ENCODE measurements around the gene SLC25A18. TPM values are rescaled to one million over a fixed set of nuclear protein-coding genes. Genes with fewer than 3 reads are reported as not detected.
"Not testable (repeated sequence)": the region's sequence is repeated elsewhere in the genome, so short reads cannot be mapped to it uniquely, and the experiment has no call there.

Gene SLC25A18
- total and polyA plus RNA-seq, 4 donors: 18.8 to 84.7 (median 69.8) TPM

GRCh38 chr22:17559188-17559587, 4.1 kb upstream of the SLC25A18 start:
- no peak overlapping the region for H3K9ac ChIP-seq (ENCODE audit: low read depth in 1 of 2, low read length in 2 of 2)
- 95% methylated on average over 10 of the region's 10 CpGs for WGBS
- peaks cover 4 to 22% (median 16%) of the 10 kb centered on the region in 4 donors for H3K4me1 ChIP-seq (ENCODE audit: control insufficient read depth in 4 of 4, insufficient read depth in 4 of 4, low read length in 3 of 4)
- no peaks in the 10 kb centered on the region for H3K27me3 ChIP-seq (ENCODE audit: control insufficient read depth in 4 of 4, insufficient read depth in 4 of 4, low read length in 3 of 4)
- no peak overlapping the region for H3K27ac ChIP-seq (ENCODE audit: low read depth in 1 of 2, low read length in 2 of 2)
- no peaks in the 10 kb centered on the region for H3K9me3 ChIP-seq (ENCODE audit: control insufficient read depth in 4 of 4, low read length in 3 of 4)
- no peak for TF ChIP-seq FOXA2 (IDR thresholded peaks at IDR 0.05)
- TF ChIP-seq GABPA (IDR thresholded peaks at IDR 0.05 in 1 of 2, conservative IDR thresholded peaks at IDR 0.05 in 1 of 2): no peak
- TF ChIP-seq ZBTB33 (IDR thresholded peaks at IDR 0.05): no peak
- TF ChIP-seq FOXA1 (IDR thresholded peaks at IDR 0.05): no peak
- TF ChIP-seq EGR1 (IDR thresholded peaks at IDR 0.05; ENCODE audit: low read depth in 2 of 2): no peak
- TF ChIP-seq HNF4A (conservative IDR thresholded peaks at IDR 0.05): no peak
- TF ChIP-seq REST (IDR thresholded peaks at IDR 0.05): no peak
- TF ChIP-seq MAX (IDR thresholded peaks at IDR 0.05): no peak
- TF ChIP-seq RXRA (IDR thresholded peaks at IDR 0.05): no peak
- no peak for TF ChIP-seq SP1 (IDR thresholded peaks at IDR 0.05)
- TF ChIP-seq TAF1 (conservative IDR thresholded peaks at IDR 0.05): no peak
- H3K36me3 ChIP-seq (ENCODE audit: control insufficient read depth in 4 of 4, insufficient read depth in 3 of 4, low read depth in 1 of 4, low read length in 3 of 4): peaks cover 0 to 10% (median 2%) of the 10 kb centered on the region in 4 donors
- H3K4me3 ChIP-seq (ENCODE audit: low read depth in 1 of 3, low read length in 3 of 3): no peak overlapping the region
- DNase-seq (ENCODE audit: low spot score): no peak

- Histone ChIP-seq H3K4me1 (ENCODE audit: control insufficient read depth in 4 of 4, insufficient read depth in 4 of 4, low read length in 3 of 4) (peaks cover 7 to 28% (median 21%) of the 10 kb centered on the region in 4 donors), H3K4me3 (ENCODE audit: low read depth in 1 of 3, low read length in 3 of 3) (no peak overlapping the region), H3K9me3 (ENCODE audit: control insufficient read depth in 4 of 4, low read length in 3 of 4) (no peaks in the 10 kb centered on the region), H3K36me3 (ENCODE audit: control insufficient read depth in 4 of 4, insufficient read depth in 3 of 4, low read depth in 1 of 4, low read length in 3 of 4) (no peaks in the 10 kb centered on the region), H3K27me3 (ENCODE audit: control insufficient read depth in 4 of 4, insufficient read depth in 4 of 4, low read length in 3 of 4) (no peaks in the 10 kb centered on the region), H3K9ac (ENCODE audit: low read depth in 1 of 2, low read length in 2 of 2) (no peak overlapping the region), H3K27ac (ENCODE audit: low read depth in 1 of 2, low read length in 2 of 2) (peak overlapping the region in 1 of 2 donors; percentile 78)
- TF ChIP-seq RXRA (IDR thresholded peaks at IDR 0.05) (no peak), EGR1 (IDR thresholded peaks at IDR 0.05; ENCODE audit: low read depth in 2 of 2) (no peak), TAF1 (conservative IDR thresholded peaks at IDR 0.05) (no peak), CTCF (IDR thresholded peaks at IDR 0.05; ENCODE audit: low read depth, low read length, missing input control) (no peak), RAD21 (IDR thresholded peaks at IDR 0.05) (peak in 1 of 2 donors; percentile 17), SP1 (IDR thresholded peaks at IDR 0.05) (no peak)
- WGBS: 87% methylated on average over 11 of the region's 11 CpGs
- no peak for DNase-seq (ENCODE audit: low spot score)
These were observed 666 bp downstream of the SLC25A18 start for GRCh38 chr22:17563936-17564391.

- H3K4me3 ChIP-seq (ENCODE audit: low read depth in 1 of 3, low read length in 3 of 3); DNase-seq (ENCODE audit: low spot score): not testable (repeated sequence)
- peak overlapping the region in 1 of 2 donors; percentile 14 for H3K27ac ChIP-seq (ENCODE audit: low read depth in 1 of 2, low read length in 2 of 2)
These were observed 2.9 kb downstream of the SLC25A18 start for GRCh38 chr22:17566016-17566687.

More at GRCh38 chr22:17566016-17566687, 2.9 kb downstream of the SLC25A18 start:
- H3K4me1 ChIP-seq (ENCODE audit: control insufficient read depth in 4 of 4, insufficient read depth in 4 of 4, low read length in 3 of 4): peaks cover 7 to 42% (median 28%) of the 10 kb centered on the region in 4 donors
- not testable (repeated sequence) for H3K9me3 ChIP-seq (ENCODE audit: control insufficient read depth in 4 of 4, low read length in 3 of 4); H3K36me3 ChIP-seq (ENCODE audit: control insufficient read depth in 4 of 4, insufficient read depth in 3 of 4, low read depth in 1 of 4, low read length in 3 of 4); H3K27me3 ChIP-seq (ENCODE audit: control insufficient read depth in 4 of 4, insufficient read depth in 4 of 4, low read length in 3 of 4); H3K9ac ChIP-seq (ENCODE audit: low read depth in 1 of 2, low read length in 2 of 2)
- WGBS: 82% methylated on average over 19 of the region's 19 CpGs
